GM06990 (cell line): Measurements from ENCODE around the gene ERCC4.

Experiments
- DNase-seq: peaks from one replicate; pipeline ENCODE4 v3.0.0-alpha.2; 2011; ENCODE audit not compliant: insufficient read length; ENCODE audit errors: extremely low read depth
- H3K27me3 ChIP-seq: replicated peaks from 2 replicates; pipeline ENCODE4 v1.6.0; 2011; ENCODE audit warnings: low read length; ENCODE audit not compliant: control insufficient read depth, insufficient read depth
- H3K36me3 ChIP-seq: 2 replicates; pipeline ENCODE4 v1.5.1; 2011; ENCODE audit warnings: low read length; ENCODE audit not compliant: control insufficient read depth, insufficient read depth
- H3K4me3 ChIP-seq: replicated peaks from 2 replicates; pipeline ENCODE4 v1.5.1; 2011; ENCODE audit warnings: low read depth, mild to moderate bottlenecking, control low read depth, low read length
- CTCF ChIP-seq: IDR thresholded peaks from 2 replicates; pipeline ENCODE4 v1.5.1; 2011; ENCODE audit warnings: low read length, control low read depth, mild to moderate bottlenecking, inconsistent platforms; ENCODE audit not compliant: insufficient read depth, poor library complexity, severe bottlenecking

Gene ERCC4

GRCh38 chr16:13988038-13988437, 68.1 kb downstream of the ERCC4 start:
- Histone ChIP-seq H3K4me3 (no peak overlapping the region), H3K36me3 (no peaks in the 10 kb centered on the region), H3K27me3 (no peaks in the 10 kb centered on the region)
- no peak for TF ChIP-seq CTCF
- DNase-seq: no peak

GRCh38 chr16:13992322-13992721, 72.4 kb downstream of the ERCC4 start:
- H3K4me3 ChIP-seq: no peak overlapping the region
- H3K27me3 ChIP-seq: no peaks in the 10 kb centered on the region
- no peak for TF ChIP-seq CTCF
- no peak for DNase-seq
- H3K36me3 ChIP-seq: no peaks in the 10 kb centered on the region

- no peaks in the 10 kb centered on the region for H3K27me3 ChIP-seq
- H3K36me3 ChIP-seq: no peaks in the 10 kb centered on the region
- DNase-seq: no peak
- H3K4me3 ChIP-seq: no peak overlapping the region
- no peak for TF ChIP-seq CTCF
Observed at GRCh38 chr16:13992976-13993375, 73.0 kb downstream of the ERCC4 start.

- DNase-seq: no peak
- Histone ChIP-seq H3K27me3 (no peaks in the 10 kb centered on the region), H3K4me3 (no peak overlapping the region), H3K36me3 (no peaks in the 10 kb centered on the region)
- no peak for TF ChIP-seq CTCF
Observed at GRCh38 chr16:13994239-13995106, 74.5 kb downstream of the ERCC4 start.

- TF ChIP-seq CTCF: no peak
- H3K36me3 ChIP-seq: no peaks in the 10 kb centered on the region
- H3K27me3 ChIP-seq: no peaks in the 10 kb centered on the region
- H3K4me3 ChIP-seq: no peak overlapping the region
- no peak for DNase-seq
Observed at GRCh38 chr16:13995194-13995593, 75.2 kb downstream of the ERCC4 start.

- no peak for TF ChIP-seq CTCF
- no peak for DNase-seq
- H3K36me3 ChIP-seq: no peaks in the 10 kb centered on the region
- no peaks in the 10 kb centered on the region for H3K27me3 ChIP-seq
- H3K4me3 ChIP-seq: no peak overlapping the region
Observed at GRCh38 chr16:13996778-13997288, 76.9 kb downstream of the ERCC4 start.
